ENCODE data around the gene HEPACAM. TPM values are rescaled to one million over a fixed set of nuclear protein-coding genes. Genes with fewer than 3 reads are reported as not detected.
"Not testable (repeated sequence)": the region's sequence is repeated elsewhere in the genome, so short reads cannot be mapped to it uniquely, and the experiment has no call there.

HEPACAM gene
- total RNA-seq, 4 donors from 2014 or later: 0.40 to 0.70 TPM; not detected in 2

- DNase-seq (no peak), ATAC-seq (no peak)
- Histone ChIP-seq H3K4me3 (no peak overlapping the region), H3K4me1 (no peaks in the 10 kb centered on the region), H3K9me3 (peaks cover 0 to 6% (median 0%) of the 10 kb centered on the region in 3 donors), H3K27me3 (no peaks in the 10 kb centered on the region), H3K27ac (no peak overlapping the region), H3K36me3 (no peaks in the 10 kb centered on the region)
- intact Hi-C loops (cut with DNase I; ENCODE audit: low total_unique reads): no loop called here
- in situ Hi-C loops (cut with MboI; ENCODE audit: low sequenced_read_pairs in 4 of 4): no loop called here
- TF ChIP-seq POLR2A (IDR thresholded peaks at IDR 0.05): no peak
- TF ChIP-seq CTCF (IDR thresholded peaks at IDR 0.05 in 4 of 5, conservative IDR thresholded peaks at IDR 0.05 in 1 of 5): no peak
These were observed 42.5 kb upstream of the HEPACAM start for GRCh38 chr11:124978316-124978715.

- peaks cover 0 to 1% (median 0%) of the 10 kb centered on the region in 3 donors for H3K9me3 ChIP-seq
- in situ Hi-C loops (cut with MboI; ENCODE audit: low sequenced_read_pairs in 4 of 4) (no loop called here), intact Hi-C loops (cut with DNase I; ENCODE audit: low total_unique reads) (no loop called here)
- DNase-seq (no peak), ATAC-seq (no peak)
- H3K4me3 ChIP-seq: no peak overlapping the region
- H3K27me3 ChIP-seq: no peaks in the 10 kb centered on the region
- no peak for TF ChIP-seq CTCF (IDR thresholded peaks at IDR 0.05 in 4 of 5, conservative IDR thresholded peaks at IDR 0.05 in 1 of 5)
- TF ChIP-seq POLR2A (IDR thresholded peaks at IDR 0.05): no peak
- H3K27ac ChIP-seq: no peak overlapping the region
- H3K4me1 ChIP-seq: no peaks in the 10 kb centered on the region
- no peaks in the 10 kb centered on the region for H3K36me3 ChIP-seq
These were observed 41.2 kb upstream of the HEPACAM start for GRCh38 chr11:124977006-124977405.

- Histone ChIP-seq H3K4me3 (no peak overlapping the region), H3K4me1 (no peaks in the 10 kb centered on the region), H3K36me3 (no peaks in the 10 kb centered on the region), H3K27ac (no peak overlapping the region), H3K27me3 (no peaks in the 10 kb centered on the region), H3K9me3 (no peaks in the 10 kb centered on the region)
- DNase-seq (no peak), ATAC-seq (no peak)
- TF ChIP-seq POLR2A (IDR thresholded peaks at IDR 0.05): no peak
- TF ChIP-seq CTCF (IDR thresholded peaks at IDR 0.05 in 4 of 5, conservative IDR thresholded peaks at IDR 0.05 in 1 of 5): no peak
- intact Hi-C loops (cut with DNase I; ENCODE audit: low total_unique reads): no loop called here
- in situ Hi-C loops (cut with MboI; ENCODE audit: low sequenced_read_pairs in 4 of 4): no loop called here
These were observed 40.7 kb upstream of the HEPACAM start for GRCh38 chr11:124976531-124976930.

- no peak overlapping the region for H3K27ac ChIP-seq
- H3K4me3 ChIP-seq: no peak overlapping the region
- no peaks in the 10 kb centered on the region for H3K9me3 ChIP-seq
- no peak for DNase-seq
- H3K4me1 ChIP-seq: no peaks in the 10 kb centered on the region
- no peak for ATAC-seq
- H3K36me3 ChIP-seq: no peaks in the 10 kb centered on the region
- H3K27me3 ChIP-seq: no peaks in the 10 kb centered on the region
- in situ Hi-C loops (cut with MboI; ENCODE audit: low sequenced_read_pairs in 4 of 4): loop anchor here in 3 of 4 donors (25.0 kb wide), 3 partner anchors 165 to 915 kb away; partner anchors contain the start of gene HYLS1 (in 1 of the 3)
- intact Hi-C loops (cut with DNase I; ENCODE audit: low total_unique reads): no loop called here
- TF ChIP-seq POLR2A (IDR thresholded peaks at IDR 0.05): no peak
These were observed 36.0 kb upstream of the HEPACAM start for GRCh38 chr11:124971810-124972209.

GRCh38 chr11:124970925-124971324 lies 35.1 kb upstream of the HEPACAM start:
- intact Hi-C loops (cut with DNase I; ENCODE audit: low total_unique reads) (no loop called here), in situ Hi-C loops (cut with MboI; ENCODE audit: low sequenced_read_pairs in 4 of 4) (loop anchor here in 3 of 4 donors (25.0 kb wide), 3 partner anchors 166 to 916 kb away; partner anchors contain the start of gene HYLS1 (in 1 of the 3))
- Histone ChIP-seq H3K27me3 (no peaks in the 10 kb centered on the region), H3K27ac (no peak overlapping the region), H3K4me3 (no peak overlapping the region), H3K36me3 (no peaks in the 10 kb centered on the region), H3K4me1 (no peaks in the 10 kb centered on the region), H3K9me3 (no peaks in the 10 kb centered on the region)
- no peak for ATAC-seq
- DNase-seq: no peak
- TF ChIP-seq CTCF (IDR thresholded peaks at IDR 0.05 in 4 of 5, conservative IDR thresholded peaks at IDR 0.05 in 1 of 5): no peak
- no peak for TF ChIP-seq POLR2A (IDR thresholded peaks at IDR 0.05)

GRCh38 chr11:124968197-124968596 lies 32.4 kb upstream of the HEPACAM start:
- H3K27me3 ChIP-seq; intact Hi-C loops (cut with DNase I; ENCODE audit: low total_unique reads); H3K4me3 ChIP-seq; ATAC-seq; H3K4me1 ChIP-seq; H3K36me3 ChIP-seq; DNase-seq; H3K9me3 ChIP-seq; H3K27ac ChIP-seq: not testable (repeated sequence)
- in situ Hi-C loops (cut with MboI; ENCODE audit: low sequenced_read_pairs in 4 of 4): loop anchor here (10.0 to 25.0 kb wide), 4 partner anchors 169 to 919 kb away; partner anchors contain the start of gene HYLS1 (in 1 of the 4)
